ENCODE data around the gene SLC36A3.
A peak's percentile ranks its signal among the peaks of the same experiment; 100 is the strongest.
"Not testable (repeated sequence)": the region's sequence is repeated elsewhere in the genome, so short reads cannot be mapped to it uniquely, and the experiment has no call there.

SLC36A3 gene

DNA sequence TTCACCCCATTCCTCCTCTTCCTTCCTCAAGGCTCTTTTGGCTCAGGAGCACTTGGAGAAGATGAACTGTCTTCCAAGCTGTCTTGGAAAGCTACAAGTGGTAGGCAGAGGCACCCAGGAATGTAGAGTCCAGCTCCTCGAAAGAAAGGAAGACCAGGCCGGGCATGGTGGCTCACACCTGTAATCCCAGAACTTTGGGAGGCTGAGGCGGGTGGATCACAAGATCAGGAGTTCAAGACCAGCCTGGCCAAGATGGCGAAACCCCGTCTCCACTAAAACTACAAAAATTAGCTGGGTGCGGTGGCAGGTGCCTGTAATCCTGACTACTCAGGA is 68.4 kb downstream of the SLC36A3 start:
- not testable (repeated sequence) for DNase-seq

DNA sequence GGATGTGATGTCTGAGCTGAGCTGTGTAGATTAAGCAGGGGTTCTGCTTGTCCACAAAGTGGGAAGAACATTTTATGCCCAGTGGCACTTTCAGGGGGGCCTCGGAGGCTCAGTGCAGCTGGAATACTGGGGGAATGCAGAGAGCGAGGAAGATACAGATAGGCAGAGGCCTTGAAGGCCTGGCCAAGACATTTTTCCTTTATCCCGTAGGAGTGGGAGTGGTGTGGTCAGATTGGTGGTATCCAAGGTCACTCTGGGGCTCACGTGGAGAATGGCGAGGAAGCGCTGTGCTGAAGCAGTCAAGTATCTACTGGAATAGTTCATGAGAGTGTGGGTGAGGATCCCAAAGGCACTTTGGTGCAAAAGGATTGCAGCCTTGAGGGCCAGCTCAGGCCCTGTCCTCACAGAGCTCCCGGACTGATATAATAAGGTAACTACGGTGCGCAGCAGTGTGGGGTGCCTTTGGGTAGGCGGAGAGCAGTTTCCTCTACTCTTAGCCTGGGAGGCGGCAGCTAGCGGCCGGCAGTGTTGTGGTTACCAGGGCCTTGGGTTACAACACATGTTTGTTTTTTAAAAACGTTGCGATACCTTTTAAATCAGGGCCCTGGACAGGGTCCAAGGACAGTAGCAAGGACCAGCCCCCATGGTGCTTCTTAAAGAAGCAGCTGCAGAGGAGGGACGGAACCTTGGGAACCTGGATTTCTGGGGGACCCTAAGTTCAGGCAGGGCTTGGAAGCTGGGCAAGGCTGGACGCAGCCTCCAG is 68.9 kb downstream of the SLC36A3 start:
- peak; percentile 70 for DNase-seq

DNA sequence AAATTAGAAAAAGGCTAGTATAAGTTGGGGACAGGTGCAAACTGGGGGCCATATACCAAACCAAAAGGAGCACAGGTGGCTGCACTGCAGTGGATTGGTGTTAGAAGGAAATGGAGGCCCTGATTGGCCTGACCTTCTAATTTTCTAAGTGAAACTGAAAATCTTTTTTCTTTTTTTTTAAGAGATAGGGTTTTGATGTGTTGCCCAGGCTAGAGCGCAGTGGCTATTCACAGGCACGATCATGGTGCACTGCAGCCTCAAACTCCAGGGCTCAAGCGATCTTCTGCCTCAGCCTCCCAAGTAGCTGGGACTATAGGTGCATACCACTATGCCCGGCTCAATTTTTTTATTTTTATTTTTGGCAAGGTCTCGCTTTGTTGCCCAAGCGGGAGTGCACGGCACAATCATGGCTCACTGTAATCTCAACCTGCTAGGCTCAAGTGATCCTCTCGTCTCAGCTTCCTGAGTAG is 69.9 kb downstream of the SLC36A3 start:
- no peak for DNase-seq

DNA sequence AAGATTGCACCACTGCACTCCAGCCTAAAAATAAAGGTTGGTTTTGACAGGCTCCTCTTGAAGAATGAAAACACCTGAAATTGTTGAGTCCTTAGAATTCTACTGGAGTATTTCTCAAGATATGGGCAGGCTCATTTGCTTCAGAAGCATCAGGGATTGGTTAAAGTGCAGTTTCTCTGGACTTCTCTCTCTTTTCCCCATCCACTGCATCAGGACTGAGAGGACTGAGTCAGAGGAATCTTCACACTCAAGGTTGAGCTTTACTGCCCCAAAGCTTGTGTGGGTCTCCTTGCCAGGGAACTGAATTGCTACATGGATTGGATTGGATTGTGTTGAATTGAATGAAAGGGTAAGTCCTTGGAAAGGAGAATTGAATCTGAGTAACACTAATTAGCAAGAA is 72.2 kb downstream of the SLC36A3 start:
- no peak for DNase-seq

DNA sequence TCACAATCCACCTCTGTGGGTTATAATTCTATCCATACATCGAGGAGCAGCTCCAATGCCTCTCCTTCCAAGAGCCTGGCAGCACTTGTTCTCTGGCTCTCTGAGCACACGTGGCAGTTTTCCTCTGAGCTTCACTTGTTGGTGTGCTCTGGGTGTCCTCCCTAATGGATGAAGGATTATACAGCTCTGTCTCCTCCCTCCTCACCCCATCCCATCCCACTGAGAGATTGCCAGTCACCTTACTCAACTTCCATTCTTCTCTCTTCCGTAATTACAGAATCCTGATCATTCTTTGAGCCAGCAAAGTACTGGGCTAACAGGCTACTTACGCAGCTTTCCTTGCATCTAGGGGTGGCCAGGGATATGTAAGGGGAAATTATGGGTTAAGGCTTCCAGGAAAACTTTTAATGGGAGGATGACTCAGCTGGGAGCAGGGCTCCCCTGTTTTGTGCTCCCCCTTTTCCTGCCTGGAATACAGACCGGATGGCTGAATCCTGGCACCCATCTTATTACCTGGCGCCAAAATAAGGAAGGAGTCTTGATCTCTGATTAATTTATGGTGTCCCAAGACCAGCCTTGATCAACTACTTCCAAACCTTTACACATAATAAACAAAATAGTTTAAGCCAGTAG is 73.4 kb downstream of the SLC36A3 start:
- no peak for DNase-seq

DNA sequence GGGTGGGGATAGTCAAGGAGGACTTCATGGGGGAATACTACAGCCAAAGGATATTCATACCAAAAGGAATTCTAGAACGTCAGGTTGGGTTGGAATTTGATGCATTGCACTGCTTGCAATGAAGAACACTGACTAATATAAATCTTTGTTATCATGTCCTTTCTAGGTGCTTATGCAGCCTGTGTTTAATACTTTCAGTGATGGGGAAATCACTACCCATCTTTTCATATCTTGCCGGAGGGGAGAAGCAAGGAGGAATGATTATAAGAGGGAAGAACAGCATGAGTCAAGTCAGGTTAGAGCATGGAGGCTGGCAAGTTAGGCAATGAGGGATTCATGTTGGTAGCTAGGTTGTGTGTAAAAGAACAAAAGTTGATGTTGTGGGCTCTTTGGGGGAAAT is 74.6 kb downstream of the SLC36A3 start:
- DNase-seq: no peak

DNA sequence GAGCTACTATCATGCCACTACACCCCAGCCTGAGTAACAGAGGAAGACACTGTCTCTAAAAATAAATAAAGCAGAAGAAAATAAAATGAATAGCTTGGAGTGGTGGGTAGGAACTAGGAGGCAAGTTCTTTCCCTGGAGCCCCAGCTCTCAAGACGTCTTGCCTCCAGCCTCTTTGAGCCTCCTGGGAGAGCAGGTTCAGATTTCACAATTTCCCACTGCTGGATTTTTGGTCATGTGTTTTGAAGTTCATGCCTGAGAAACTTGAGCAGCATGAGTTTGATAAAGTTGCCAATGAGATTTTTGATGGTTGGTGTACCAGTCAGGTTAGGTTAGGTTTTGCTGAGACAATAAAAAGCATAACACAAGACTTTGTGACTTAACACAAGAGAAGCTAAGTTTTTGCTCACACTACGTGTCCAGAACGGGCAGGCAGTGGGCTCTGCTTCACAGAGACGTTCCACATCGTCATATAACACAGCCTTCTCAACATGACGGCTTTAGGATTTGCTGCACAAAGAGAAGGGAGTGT is 75.6 kb downstream of the SLC36A3 start:
- no peak for DNase-seq
